Brain microvascular endothelial cell (primary cell): ENCODE measurements around the gene PPIL6.

Experiments
- DNase-seq: peaks from one replicate; pipeline ENCODE4 v3.0.0-alpha.2; 2020
- H3K27ac ChIP-seq: fragments of 250-450 bp; sonication (Bioruptor Pico); 2 replicates; pipeline ENCODE4 v1.5.1; 2020; ENCODE audit warnings: mild to moderate bottlenecking, moderate library complexity
- H3K27me3 ChIP-seq: fragments of 250-450 bp; sonication (Bioruptor Pico); replicated peaks from 2 replicates; pipeline ENCODE4 v1.5.1; 2020; ENCODE audit warnings: mild to moderate bottlenecking
- H3K36me3 ChIP-seq: fragments of 250-450 bp; sonication (Bioruptor Pico); replicated peaks from 2 replicates; pipeline ENCODE4 v1.5.1; 2020; ENCODE audit warnings: mild to moderate bottlenecking
- H3K4me3 ChIP-seq: 2 replicates; pipeline ENCODE4 v1.5.1; 2011; ENCODE audit warnings: low read depth, mild to moderate bottlenecking, control low read depth, low read length, moderate library complexity
- CTCF ChIP-seq: IDR thresholded peaks from 2 replicates; pipeline ENCODE4 v1.5.1; 2011; ENCODE audit warnings: low read depth, mild to moderate bottlenecking, moderate library complexity, low read length, control low read depth, inconsistent platforms; ENCODE audit errors: missing control alignments
- in situ Hi-C: cut with HindIII; loops from 2 replicates; pipeline ENCODE4 v1.10.0; 2017; ENCODE audit warnings: low sequenced_read_pairs, low pct_ligation_motif_present

Gene PPIL6

GRCh38 chr6:109356237-109356636, 84.2 kb downstream of the PPIL6 start:
- in situ Hi-C loops, result no loop called here
- DNase-seq, result no peak
- Histone ChIP-seq H3K4me3 (no peak overlapping the region), H3K36me3 (peaks cover 12% of the 10 kb centered on the region), H3K27me3 (no peaks in the 10 kb centered on the region), H3K27ac (no peak overlapping the region)
- no peak for TF ChIP-seq CTCF

- in situ Hi-C loops, result no loop called here
- no peak overlapping the region for H3K4me3 ChIP-seq
- DNase-seq, result no peak
Measured at GRCh38 chr6:109351231-109352130, 88.9 kb downstream of the PPIL6 start.

GRCh38 chr6:109349419-109349987, 90.9 kb downstream of the PPIL6 start:
- in situ Hi-C loops, result no loop called here
- Histone ChIP-seq H3K27me3 (no peaks in the 10 kb centered on the region), H3K4me3 (no peak overlapping the region), H3K36me3 (no peaks in the 10 kb centered on the region), H3K27ac (no peak overlapping the region)
- no peak for TF ChIP-seq CTCF
- peak; percentile 52 for DNase-seq

More at GRCh38 chr6:109351231-109352130, 88.9 kb downstream of the PPIL6 start:
- no peak overlapping the region for H3K27ac ChIP-seq
- no peaks in the 10 kb centered on the region for H3K27me3 ChIP-seq
- H3K36me3 ChIP-seq, result peaks cover under 1% of the 10 kb centered on the region
- TF ChIP-seq CTCF, result no peak

- no peak for TF ChIP-seq CTCF
- H3K4me3 ChIP-seq, result no peak overlapping the region
- H3K27me3 ChIP-seq, result no peaks in the 10 kb centered on the region
- in situ Hi-C loops, result no loop called here
- H3K36me3 ChIP-seq, result no peaks in the 10 kb centered on the region
- DNase-seq, result no peak
- H3K27ac ChIP-seq, result no peak overlapping the region
Measured at GRCh38 chr6:109348226-109348625, 92.2 kb downstream of the PPIL6 start.

- H3K27ac ChIP-seq, result no peak overlapping the region
- no peak for DNase-seq
- in situ Hi-C loops, result no loop called here
- H3K4me3 ChIP-seq, result no peak overlapping the region
- no peaks in the 10 kb centered on the region for H3K36me3 ChIP-seq
- H3K27me3 ChIP-seq, result no peaks in the 10 kb centered on the region
- no peak for TF ChIP-seq CTCF
Measured at GRCh38 chr6:109347779-109348178, 92.6 kb downstream of the PPIL6 start.
